SH-SY5Y (cell line): Measurements from ENCODE around the gene BRWD1.

ENCODE experiments used
- GATA2 ChIP-seq: IDR thresholded peaks from 2 replicates; pipeline ENCODE4 v1.6.1; 2011; ENCODE audit warnings: mild to moderate bottlenecking, low read depth, low read length
- GATA3 ChIP-seq: IDR thresholded peaks from 2 replicates; pipeline ENCODE4 v1.6.1; 2011; ENCODE audit warnings: low read depth, mild to moderate bottlenecking, low read length, moderate library complexity

The BRWD1 gene

GRCh38 chr21:39184050-39184980 lies 129.1 kb downstream of the BRWD1 start:
- TF ChIP-seq GATA3: peak; percentile 73
- no peak; the same call in 1 of the 2 replicates for TF ChIP-seq GATA2

- no peak for TF ChIP-seq GATA3
- no peak for TF ChIP-seq GATA2
Measured at GRCh38 chr21:39183272-39184049, 130.0 kb downstream of the BRWD1 start, which contains the start of gene PSMG1. Gene PSMG1 (minus strand): TSS chr21:39183451. CDS start chr21:39183385, 66 bp downstream.

- no peak for TF ChIP-seq GATA2
- no peak for TF ChIP-seq GATA3
Measured at GRCh38 chr21:39182484-39183271, 130.8 kb downstream of the BRWD1 start.

GRCh38 chr21:39182016-39182415 lies 131.4 kb downstream of the BRWD1 start:
- TF ChIP-seq GATA3 (no peak), GATA2 (no peak)

GRCh38 chr21:39181205-39181818 lies 132.1 kb downstream of the BRWD1 start:
- TF ChIP-seq GATA3: no peak
- no peak for TF ChIP-seq GATA2

- TF ChIP-seq GATA3 (no peak), GATA2 (no peak)
Measured at GRCh38 chr21:39180429-39181019, 132.9 kb downstream of the BRWD1 start.

- TF ChIP-seq GATA3: no peak
- no peak for TF ChIP-seq GATA2
Measured at GRCh38 chr21:39178421-39178820, 135.0 kb downstream of the BRWD1 start.

GRCh38 chr21:39176271-39176709 lies 137.1 kb downstream of the BRWD1 start:
- TF ChIP-seq GATA3: no peak
- no peak for TF ChIP-seq GATA2

- TF ChIP-seq GATA2: no peak
- no peak for TF ChIP-seq GATA3
Measured at GRCh38 chr21:39175665-39176064, 137.8 kb downstream of the BRWD1 start.

- TF ChIP-seq GATA3: no peak
- TF ChIP-seq GATA2: no peak
Measured at GRCh38 chr21:39175154-39175553, 138.3 kb downstream of the BRWD1 start.

GRCh38 chr21:39173716-39174680 lies 139.4 kb downstream of the BRWD1 start:
- TF ChIP-seq GATA3 (no peak), GATA2 (no peak)

GRCh38 chr21:39169906-39170305 lies 143.5 kb downstream of the BRWD1 start:
- no peak for TF ChIP-seq GATA3
- TF ChIP-seq GATA2: no peak

- no peak for TF ChIP-seq GATA2
- no peak for TF ChIP-seq GATA3
Measured at GRCh38 chr21:39168800-39169199, 144.6 kb downstream of the BRWD1 start.

- TF ChIP-seq GATA3 (no peak), GATA2 (no peak)
Measured at GRCh38 chr21:39164523-39164922, 148.9 kb downstream of the BRWD1 start.
